HCT116 (cell line): ENCODE data around the gene TMEM123. TPM values are rescaled to one million over a fixed set of nuclear protein-coding genes. Genes with fewer than 3 reads are reported as not detected.

Source experiments
- ATAC-seq: fragments of 200-7000 bp; cut with Tn5 transposase; 2 replicates; pipeline ENCODE4 v1.9.1; 2020; ENCODE audit warnings: mild to moderate bottlenecking, moderate library complexity
- BruUV-seq: library from RNA; stranded (reverse); fragments of 400-500 nt; replicated peaks from 2 replicates; lab custom pipeline; 2021; lab: Mats Ljungman, UMichigan
- CTCF ChIA-PET: fragments of 300-600 bp; sonication (Branson Sonifier 250); formaldehyde crosslinking; loops from one replicate; lab custom pipeline; 2021; ENCODE audit warnings: antibody characterized with exemption; lab: Charles Lee
- POLR2A ChIA-PET: fragments of 300-600, 350-600 bp; sonication (Branson Sonifier 250); formaldehyde crosslinking; loops from one replicate; lab custom pipeline; 2021; ENCODE audit warnings: antibody characterized with exemption; lab: Charles Lee
- RAD21 ChIA-PET, 2 experiments: fragments of 300-600 bp; sonication (Branson Sonifier 250); formaldehyde crosslinking; loops; one replicate each; lab custom pipeline; 2023; ENCODE audit warnings: low total read pairs in 2 of 2; ENCODE audit not compliant: uncharacterized antibody in 2 of 2, unreplicated experiment in 2 of 2, low non-redundant PET in 1 of 2; lab: Charles Lee
- DNase-seq: peaks from one replicate; pipeline ENCODE4 v3.0.0-alpha.2; 2010; ENCODE audit warnings: low read depth, low spot score
- H2AFZ ChIP-seq: fragments of 200-600 bp; shearing (Covaris generic), sonication (generic); 2 replicates; pipeline ENCODE4 v1.6.1; 2017; ENCODE audit warnings: low read depth, mixed run types, mixed read lengths, antibody characterized with exemption, low read length; ENCODE audit not compliant: poor library complexity, severe bottlenecking
- H3K27ac ChIP-seq: 2 replicates; pipeline ENCODE4 v1.5.1; 2012; ENCODE audit warnings: low read depth, low read length
- H3K27me3 ChIP-seq: fragments of 200-600 bp; sonication (generic); 2 replicates; pipeline ENCODE4 v1.6.1; 2016; ENCODE audit warnings: mixed run types, low read length, mixed read lengths; ENCODE audit not compliant: insufficient read depth
- H3K36me3 ChIP-seq, 2 experiments: fragments of 200-500 bp in 1 of 2; fragments of 200-600 bp in 1 of 2; sonication (Bioruptor generic) in 1 of 2; sonication (generic) in 1 of 2; 2 replicates each; pipeline versions ENCODE4 v1.5.1 to v1.6.1; 2014 to 2016; ENCODE audit warnings: low read length in 2 of 2, inconsistent platforms in 1 of 2, mixed read lengths in 1 of 2, mixed run types in 1 of 2; ENCODE audit not compliant: insufficient read depth in 2 of 2, control insufficient read depth in 1 of 2
- H3K4me1 ChIP-seq, 2 experiments: fragments of 200-600 bp in 1 of 2; sonication (generic) in 1 of 2; 2 replicates each; pipeline versions ENCODE4 v1.5.1 to v1.6.1; 2012 to 2017; ENCODE audit warnings: low read length in 2 of 2, inconsistent platforms in 1 of 2, mild to moderate bottlenecking in 1 of 2, mixed read lengths in 1 of 2, mixed run types in 1 of 2, moderate library complexity in 1 of 2; ENCODE audit not compliant: insufficient read depth in 2 of 2, control insufficient read depth in 1 of 2
- H3K4me2 ChIP-seq: fragments of 200-600 bp; sonication (generic); 2 replicates; pipeline ENCODE4 v1.6.1; 2017; ENCODE audit warnings: mixed run types, low read length, mixed read lengths
- H3K4me3 ChIP-seq, 2 experiments: fragments of 200-600 bp in 1 of 2; sonication (generic) in 1 of 2; replicated peaks in 1 of 2; 2 replicates each; pipeline ENCODE4 v1.5.1; 2011 to 2016; ENCODE audit warnings: low read length in 2 of 2, control low read depth in 1 of 2, low read depth in 1 of 2, mild to moderate bottlenecking in 1 of 2, mixed read lengths in 1 of 2, mixed run types in 1 of 2
- H3K79me2 ChIP-seq: fragments of 200-600 bp; sonication (generic); 2 replicates; pipeline ENCODE4 v1.6.1; 2017; ENCODE audit warnings: mild to moderate bottlenecking, mixed run types, low read length, moderate library complexity, mixed read lengths; ENCODE audit not compliant: insufficient read depth
- H3K9ac ChIP-seq: fragments of 200-600 bp; sonication (generic); 2 replicates; pipeline ENCODE4 v1.6.1; 2016; ENCODE audit warnings: low read length, mixed read lengths
- H3K9me2 ChIP-seq: fragments of 200-600 bp; sonication (generic), shearing (Covaris generic); 2 replicates; pipeline ENCODE4 v1.6.1; 2017; ENCODE audit warnings: mixed run types, mild to moderate bottlenecking, moderate library complexity; ENCODE audit not compliant: insufficient read depth
- H3K9me3 ChIP-seq, 2 experiments: fragments of 200-500 bp in 1 of 2; fragments of 200-600 bp in 1 of 2; sonication (Bioruptor generic) in 1 of 2; sonication (generic) in 1 of 2; 2 replicates each; pipeline ENCODE4 v1.6.1; 2014 to 2017; ENCODE audit warnings: low read length in 2 of 2, mixed read lengths in 2 of 2, inconsistent platforms in 1 of 2, low read depth in 1 of 2, mild to moderate bottlenecking in 1 of 2, mixed run types in 1 of 2, moderate library complexity in 1 of 2; ENCODE audit not compliant: control insufficient read depth in 1 of 2, insufficient read depth in 1 of 2
- H4K20me1 ChIP-seq: fragments of 200-600 bp; sonication (generic), shearing (Covaris generic); 2 replicates; pipeline ENCODE4 v1.6.1; 2017; ENCODE audit warnings: mixed run types, mild to moderate bottlenecking, moderate library complexity; ENCODE audit not compliant: insufficient read depth
- CBX3 ChIP-seq: IDR thresholded peaks from 2 replicates; pipeline ENCODE4 v1.6.1; 2012; ENCODE audit warnings: low read depth
- EGR1 ChIP-seq: IDR thresholded peaks from 2 replicates; pipeline ENCODE4 v1.6.1; 2012; ENCODE audit warnings: low read depth
- ELF1 ChIP-seq: IDR thresholded peaks from 2 replicates; pipeline ENCODE4 v1.6.1; 2012; ENCODE audit warnings: low read depth, borderline replicate concordance
- EZH2 ChIP-seq: fragments of 200-600 bp; sonication (generic); IDR thresholded peaks from 2 replicates; pipeline ENCODE4 v1.6.1; 2017; ENCODE audit warnings: antibody characterized with exemption, mixed run types
- EZH2phosphoT487 ChIP-seq: fragments of 200-600 bp; IDR thresholded peaks from 2 replicates; pipeline ENCODE4 v1.6.1; 2018; ENCODE audit warnings: antibody characterized with exemption, borderline replicate concordance
- FOSL1 ChIP-seq: IDR thresholded peaks from 2 replicates; pipeline ENCODE4 v1.6.1; 2012; ENCODE audit warnings: low read depth
- JUND ChIP-seq: IDR thresholded peaks from 2 replicates; pipeline ENCODE4 v1.6.1; 2012
- RAD21 ChIP-seq: IDR thresholded peaks from 2 replicates; pipeline ENCODE4 v1.6.1; 2012; ENCODE audit warnings: low read depth, mild to moderate bottlenecking
- SIN3A ChIP-seq: IDR thresholded peaks from 2 replicates; pipeline ENCODE4 v1.6.1; 2012; ENCODE audit warnings: low read depth
- SP1 ChIP-seq: IDR thresholded peaks from 2 replicates; pipeline ENCODE4 v1.6.1; 2012; ENCODE audit warnings: low read depth
- TCF7L2 ChIP-seq: IDR thresholded peaks from 2 replicates; pipeline ENCODE4 v1.7.0; 2011; ENCODE audit warnings: borderline replicate concordance, inconsistent platforms; ENCODE audit not compliant: insufficient read depth, insufficient read length; ENCODE audit errors: extremely low read depth
- YY1 ChIP-seq: IDR thresholded peaks from 2 replicates; pipeline ENCODE4 v1.6.1; 2011; ENCODE audit warnings: low read length, low read depth, moderate library complexity, mild to moderate bottlenecking; ENCODE audit not compliant: insufficient replicate concordance; ENCODE audit errors: extremely low read depth
- ZFX ChIP-seq: fragments of 450-650 bp; IDR thresholded peaks from 2 replicates; pipeline ENCODE4 v1.6.1; 2017
- ZNF274 ChIP-seq: fragments of 200-500 bp; sonication (Bioruptor generic); IDR thresholded peaks from 2 replicates; pipeline ENCODE4 v1.6.1; 2014; ENCODE audit warnings: mild to moderate bottlenecking, low read depth, low read length, inconsistent platforms
- intact Hi-C: fragments of 100-400 bp; cut with micrococcal nuclease; formaldehyde crosslinking; loops from 2 replicates; pipeline ENCODE4 v1.10.0; 2022
- total RNA-seq: library from RNA; stranded (reverse); gene quantifications from one replicate; pipeline ENCODE4 v1.2.1, GENCODE V29; 2021; ENCODE audit not compliant: unreplicated experiment
- TF ChIP-seq, protein P1 (sequence below): IDR thresholded peaks from 2 replicates; pipeline ENCODE4 v1.6.1; 2012
- TF ChIP-seq, protein P2 (sequence below): IDR thresholded peaks from 2 replicates; pipeline ENCODE4 v1.6.1; 2012
- TF ChIP-seq, protein P3 (sequence below), 3 experiments: fragments of 200-600 bp in 1 of 3; sonication (generic) in 1 of 3; IDR thresholded peaks in 2 of 3; conservative IDR thresholded peaks in 1 of 3; 2 replicates each; pipeline ENCODE4 v1.5.1; 2012 to 2017; ENCODE audit warnings: low read depth in 2 of 3, low read length in 2 of 3, antibody characterized with exemption in 1 of 3, borderline replicate concordance in 1 of 3, control low read depth in 1 of 3, mild to moderate bottlenecking in 1 of 3, mixed read lengths in 1 of 3, mixed run types in 1 of 3, moderate library complexity in 1 of 3; ENCODE audit not compliant: insufficient read depth in 1 of 3
- TF ChIP-seq, protein P4 (sequence below): IDR thresholded peaks from 2 replicates; pipeline ENCODE4 v1.6.1; 2012; ENCODE audit warnings: low read depth

TMEM123 gene
- total RNA-seq, 1 experiment from 2014 or later, result 217 TPM

DNA sequence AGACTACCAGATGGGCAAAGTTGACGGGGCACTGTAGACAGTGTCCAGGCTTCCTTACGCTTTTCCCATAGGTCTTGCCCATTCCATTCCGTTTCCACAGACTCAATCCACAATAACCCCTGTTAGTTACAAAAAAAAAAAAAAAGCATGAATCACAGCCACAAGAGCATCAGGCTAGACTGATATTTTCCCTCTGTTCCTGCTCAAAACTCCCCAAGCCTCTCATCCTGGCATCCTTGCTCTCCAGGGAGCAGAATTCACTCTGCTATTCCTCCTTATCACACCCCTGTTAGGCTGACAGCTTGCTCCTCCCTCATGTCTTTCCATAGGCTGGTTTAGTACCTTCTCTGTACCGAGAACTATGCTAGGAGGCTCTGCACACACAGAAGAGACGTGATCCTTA lies 42.2 kb downstream of the TMEM123 start:
- intact Hi-C loops, result no loop called here
- Histone ChIP-seq H2AFZ (no peak overlapping the region), H3K9me2 (no peaks in the 10 kb centered on the region), H3K9me3 (no peaks in the 10 kb centered on the region), H3K9ac (no peak overlapping the region), H3K79me2 (peaks cover 98% of the 10 kb centered on the region), H3K27ac (no peak overlapping the region), H3K4me3 (no peak overlapping the region), H4K20me1 (no peaks in the 10 kb centered on the region; the same call in 1 of the 2 replicates), H3K27me3 (no peaks in the 10 kb centered on the region), H3K4me2 (no peak overlapping the region), H3K4me1 (peaks cover 0 to 27% of the 10 kb centered on the region in 2 experiments; a peak in 2 of 4 replicates), H3K36me3 (peaks cover 3 to 7% of the 10 kb centered on the region in 2 experiments; a peak in 1 of 4 replicates)
- DNase-seq, result no peak
- CTCF ChIA-PET, result no interaction called here
- POLR2A ChIA-PET, result no interaction called here
- ATAC-seq, result no peak
- BruUV-seq, result no TSS peak
- no peak for TF ChIP-seq TCF7L2
- TF ChIP-seq ELF1, result no peak
- TF ChIP-seq SIN3A, result no peak
- TF ChIP-seq RAD21, result no peak
- TF ChIP-seq, protein P1, sequence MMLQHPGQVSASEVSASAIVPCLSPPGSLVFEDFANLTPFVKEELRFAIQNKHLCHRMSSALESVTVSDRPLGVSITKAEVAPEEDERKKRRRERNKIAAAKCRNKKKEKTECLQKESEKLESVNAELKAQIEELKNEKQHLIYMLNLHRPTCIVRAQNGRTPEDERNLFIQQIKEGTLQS, result no peak
- TF ChIP-seq YY1, result no peak
- TF ChIP-seq JUND, result no peak
- no peak for TF ChIP-seq ZFX
- TF ChIP-seq, protein P2, sequence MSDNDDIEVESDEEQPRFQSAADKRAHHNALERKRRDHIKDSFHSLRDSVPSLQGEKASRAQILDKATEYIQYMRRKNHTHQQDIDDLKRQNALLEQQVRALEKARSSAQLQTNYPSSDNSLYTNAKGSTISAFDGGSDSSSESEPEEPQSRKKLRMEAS, result no peak
- TF ChIP-seq ZNF274, result no peak
- no peak for TF ChIP-seq CBX3
- TF ChIP-seq, protein P3, sequence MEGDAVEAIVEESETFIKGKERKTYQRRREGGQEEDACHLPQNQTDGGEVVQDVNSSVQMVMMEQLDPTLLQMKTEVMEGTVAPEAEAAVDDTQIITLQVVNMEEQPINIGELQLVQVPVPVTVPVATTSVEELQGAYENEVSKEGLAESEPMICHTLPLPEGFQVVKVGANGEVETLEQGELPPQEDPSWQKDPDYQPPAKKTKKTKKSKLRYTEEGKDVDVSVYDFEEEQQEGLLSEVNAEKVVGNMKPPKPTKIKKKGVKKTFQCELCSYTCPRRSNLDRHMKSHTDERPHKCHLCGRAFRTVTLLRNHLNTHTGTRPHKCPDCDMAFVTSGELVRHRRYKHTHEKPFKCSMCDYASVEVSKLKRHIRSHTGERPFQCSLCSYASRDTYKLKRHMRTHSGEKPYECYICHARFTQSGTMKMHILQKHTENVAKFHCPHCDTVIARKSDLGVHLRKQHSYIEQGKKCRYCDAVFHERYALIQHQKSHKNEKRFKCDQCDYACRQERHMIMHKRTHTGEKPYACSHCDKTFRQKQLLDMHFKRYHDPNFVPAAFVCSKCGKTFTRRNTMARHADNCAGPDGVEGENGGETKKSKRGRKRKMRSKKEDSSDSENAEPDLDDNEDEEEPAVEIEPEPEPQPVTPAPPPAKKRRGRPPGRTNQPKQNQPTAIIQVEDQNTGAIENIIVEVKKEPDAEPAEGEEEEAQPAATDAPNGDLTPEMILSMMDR (IDR thresholded peaks at IDR 0.05 in 2 of 3, conservative IDR thresholded peaks at IDR 0.05 in 1 of 3; ENCODE audit: borderline replicate concordance in 1 of 3, insufficient read depth in 1 of 3, low read depth in 2 of 3, low read length in 2 of 3), result no peak
- TF ChIP-seq EGR1, result no peak
- no peak for TF ChIP-seq SP1
- TF ChIP-seq EZH2, result no peak
- TF ChIP-seq, protein P4, sequence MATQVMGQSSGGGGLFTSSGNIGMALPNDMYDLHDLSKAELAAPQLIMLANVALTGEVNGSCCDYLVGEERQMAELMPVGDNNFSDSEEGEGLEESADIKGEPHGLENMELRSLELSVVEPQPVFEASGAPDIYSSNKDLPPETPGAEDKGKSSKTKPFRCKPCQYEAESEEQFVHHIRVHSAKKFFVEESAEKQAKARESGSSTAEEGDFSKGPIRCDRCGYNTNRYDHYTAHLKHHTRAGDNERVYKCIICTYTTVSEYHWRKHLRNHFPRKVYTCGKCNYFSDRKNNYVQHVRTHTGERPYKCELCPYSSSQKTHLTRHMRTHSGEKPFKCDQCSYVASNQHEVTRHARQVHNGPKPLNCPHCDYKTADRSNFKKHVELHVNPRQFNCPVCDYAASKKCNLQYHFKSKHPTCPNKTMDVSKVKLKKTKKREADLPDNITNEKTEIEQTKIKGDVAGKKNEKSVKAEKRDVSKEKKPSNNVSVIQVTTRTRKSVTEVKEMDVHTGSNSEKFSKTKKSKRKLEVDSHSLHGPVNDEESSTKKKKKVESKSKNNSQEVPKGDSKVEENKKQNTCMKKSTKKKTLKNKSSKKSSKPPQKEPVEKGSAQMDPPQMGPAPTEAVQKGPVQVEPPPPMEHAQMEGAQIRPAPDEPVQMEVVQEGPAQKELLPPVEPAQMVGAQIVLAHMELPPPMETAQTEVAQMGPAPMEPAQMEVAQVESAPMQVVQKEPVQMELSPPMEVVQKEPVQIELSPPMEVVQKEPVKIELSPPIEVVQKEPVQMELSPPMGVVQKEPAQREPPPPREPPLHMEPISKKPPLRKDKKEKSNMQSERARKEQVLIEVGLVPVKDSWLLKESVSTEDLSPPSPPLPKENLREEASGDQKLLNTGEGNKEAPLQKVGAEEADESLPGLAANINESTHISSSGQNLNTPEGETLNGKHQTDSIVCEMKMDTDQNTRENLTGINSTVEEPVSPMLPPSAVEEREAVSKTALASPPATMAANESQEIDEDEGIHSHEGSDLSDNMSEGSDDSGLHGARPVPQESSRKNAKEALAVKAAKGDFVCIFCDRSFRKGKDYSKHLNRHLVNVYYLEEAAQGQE, result no peak
- no peak for TF ChIP-seq FOSL1
- no peak for TF ChIP-seq EZH2phosphoT487
- RAD21 ChIA-PET, result no interaction called here
